Brain pericyte (primary cell): ENCODE measurements around the gene DGKB.

ENCODE experiments used
- DNase-seq: peaks from one replicate; pipeline ENCODE4 v3.0.0-alpha.2; 2012; ENCODE audit warnings: low read depth, low spot score

DGKB gene

GRCh38 chr7:14760730-14761478, 141.6 kb downstream of the DGKB start:
- DNase-seq, result no peak

- no peak for DNase-seq
These were observed 142.8 kb downstream of the DGKB start for GRCh38 chr7:14759785-14760184.

- no peak for DNase-seq
These were observed 147.9 kb downstream of the DGKB start for GRCh38 chr7:14754631-14755030.

- DNase-seq, result no peak
These were observed 150.2 kb downstream of the DGKB start for GRCh38 chr7:14752301-14752700.

GRCh38 chr7:14751461-14751860, 151.1 kb downstream of the DGKB start:
- DNase-seq, result no peak

- no peak for DNase-seq
These were observed 154.1 kb downstream of the DGKB start for GRCh38 chr7:14748461-14748860.

GRCh38 chr7:14747701-14748100, 154.8 kb downstream of the DGKB start:
- no peak for DNase-seq

GRCh38 chr7:14745076-14745475, 157.5 kb downstream of the DGKB start:
- no peak for DNase-seq

- DNase-seq, result no peak
These were observed 161.9 kb downstream of the DGKB start for GRCh38 chr7:14740606-14741005.

- no peak for DNase-seq
These were observed 162.7 kb downstream of the DGKB start for GRCh38 chr7:14739841-14740185.

GRCh38 chr7:14739168-14739840, 163.2 kb downstream of the DGKB start:
- no peak for DNase-seq

GRCh38 chr7:14738086-14738485, 164.5 kb downstream of the DGKB start:
- DNase-seq, result no peak

- DNase-seq, result no peak
These were observed 167.7 kb downstream of the DGKB start for GRCh38 chr7:14734839-14735321.

GRCh38 chr7:14720785-14721184, 181.8 kb downstream of the DGKB start:
- DNase-seq, result no peak

- no peak for DNase-seq
These were observed 184.7 kb downstream of the DGKB start for GRCh38 chr7:14717816-14718215.

GRCh38 chr7:14717169-14717568, 185.4 kb downstream of the DGKB start:
- DNase-seq, result no peak

GRCh38 chr7:14714161-14714728, 188.3 kb downstream of the DGKB start:
- no peak for DNase-seq

GRCh38 chr7:14698239-14698638, 204.3 kb downstream of the DGKB start:
- DNase-seq, result no peak

GRCh38 chr7:14697684-14698083, 204.9 kb downstream of the DGKB start:
- DNase-seq, result no peak

GRCh38 chr7:14691597-14692203, 210.9 kb downstream of the DGKB start:
- DNase-seq, result no peak

GRCh38 chr7:14691034-14691433, 211.5 kb downstream of the DGKB start:
- no peak for DNase-seq

GRCh38 chr7:14690486-14690885, 212.1 kb downstream of the DGKB start:
- DNase-seq, result no peak

- no peak for DNase-seq
These were observed 212.5 kb downstream of the DGKB start for GRCh38 chr7:14690075-14690474.
